Keratinocyte (primary cell): ENCODE measurements around the gene MRTO4. TPM values are rescaled to one million over a fixed set of nuclear protein-coding genes. Genes with fewer than 3 reads are reported as not detected.
"Not testable (repeated sequence)": the region's sequence is repeated elsewhere in the genome, so short reads cannot be mapped to it uniquely, and the experiment has no call there.

Experiments used
- DNase-seq: peaks from one replicate; pipeline ENCODE4 v3.0.0-alpha.2; 2011; ENCODE audit warnings: low read depth, missing footprints, low spot score
- FAIRE-seq: peaks from 2 replicates; lab custom pipeline; 2011; peaks lifted over from hg19 to GRCh38; lab: Jason Lieb, UNC
- H2AFZ ChIP-seq: 2 replicates; pipeline ENCODE4 v1.6.0; 2012; ENCODE audit warnings: low read length, control low read depth, inconsistent platforms; ENCODE audit not compliant: control insufficient read depth
- H3K27ac ChIP-seq: 2 replicates; pipeline ENCODE4 v1.5.1; 2011; ENCODE audit warnings: low read length; ENCODE audit not compliant: control insufficient read depth, insufficient read depth
- H3K27me3 ChIP-seq: 3 replicates; pipeline ENCODE4 v1.6.0; 2011; ENCODE audit warnings: low read length; ENCODE audit not compliant: control insufficient read depth, insufficient read depth; ENCODE audit errors: extremely low read depth
- H3K36me3 ChIP-seq, 2 experiments: 2 replicates in 1 of 2; 3 replicates in 1 of 2; pipeline ENCODE4 v1.5.1; 2011; ENCODE audit warnings: low read length in 2 of 2, mild to moderate bottlenecking in 1 of 2; ENCODE audit not compliant: control insufficient read depth in 2 of 2, insufficient read depth in 2 of 2; ENCODE audit errors: extremely low read depth in 1 of 2
- H3K4me1 ChIP-seq: 3 replicates; pipeline ENCODE4 v1.5.1; 2011; ENCODE audit warnings: low read length; ENCODE audit not compliant: control insufficient read depth, insufficient read depth; ENCODE audit errors: extremely low read depth
- H3K4me2 ChIP-seq: 3 replicates; pipeline ENCODE4 v1.6.0; 2011; ENCODE audit warnings: low read depth, low read length; ENCODE audit not compliant: control insufficient read depth, insufficient read depth; ENCODE audit errors: extremely low read depth
- H3K4me3 ChIP-seq, 3 experiments: fragments of 200-600 bp in 1 of 3; sonication (generic) in 1 of 3; 2 replicates in 2 of 3; 3 replicates in 1 of 3; pipeline ENCODE4 v1.5.1; 2011 to 2016; ENCODE audit warnings: low read length in 3 of 3, mild to moderate bottlenecking in 3 of 3, control low read depth in 2 of 3, inconsistent platforms in 1 of 3, low read depth in 1 of 3, mixed read lengths in 1 of 3, mixed run types in 1 of 3, moderate library complexity in 1 of 3; ENCODE audit not compliant: control insufficient read depth in 2 of 3, insufficient read depth in 2 of 3; ENCODE audit errors: extremely low read depth in 1 of 3
- H3K79me2 ChIP-seq: 2 replicates; pipeline ENCODE4 v1.6.0; 2012; ENCODE audit warnings: low read length; ENCODE audit not compliant: control insufficient read depth, insufficient read depth
- H3K9ac ChIP-seq: 3 replicates; pipeline ENCODE4 v1.6.0; 2011; ENCODE audit warnings: low read length; ENCODE audit not compliant: control insufficient read depth, insufficient read depth; ENCODE audit errors: extremely low read depth
- H3K9me1 ChIP-seq: 3 replicates; pipeline ENCODE4 v1.6.0; 2011; ENCODE audit warnings: low read length; ENCODE audit not compliant: control insufficient read depth, insufficient read depth; ENCODE audit errors: extremely low read depth
- H3K9me3 ChIP-seq: 2 replicates; pipeline ENCODE4 v1.5.1; 2012; ENCODE audit warnings: low read depth, low read length; ENCODE audit not compliant: control insufficient read depth
- H4K20me1 ChIP-seq: 3 replicates; pipeline ENCODE4 v1.6.0; 2011; ENCODE audit warnings: low read length; ENCODE audit not compliant: control insufficient read depth, insufficient read depth; ENCODE audit errors: extremely low read depth
- EZH2 ChIP-seq: IDR thresholded peaks from one replicate; pipeline ENCODE4 v1.6.1; 2012; ENCODE audit warnings: inconsistent platforms, mild to moderate bottlenecking, low read length, moderate library complexity
- dilution Hi-C: fragments of 300-500 bp; cut with MboI; formaldehyde crosslinking; loops from one replicate; pipeline ENCODE4 v1.7.0; 2020; ENCODE audit warnings: low sequenced_read_pairs; ENCODE audit not compliant: extremely low pct_ligation_motif_present
- polyA plus RNA-seq, 5 experiments: library from polyadenylated mRNA; depleted of rRNA in 3 of 5; stranded (reverse) in 3 of 5; stranded (forward) in 1 of 5; unstranded in 1 of 5; fragments of >200 nt; gene quantifications; 1 replicate in 1 of 5; 2 replicates in 3 of 5; 3 replicates in 1 of 5; pipeline versions ENCODE4 v1.2.1 to v1.2.3, GENCODE V29; 2011 to 2012; ENCODE audit warnings: missing spikeins in 2 of 5, low read depth in 1 of 5, low replicate concordance in 1 of 5
- TF ChIP-seq, protein P1 (sequence below), 3 experiments: IDR thresholded peaks in 1 of 3; conservative IDR thresholded peaks in 1 of 3; optimal IDR thresholded peaks in 1 of 3; 2 replicates in 2 of 3; 3 replicates in 1 of 3; pipeline versions ENCODE3 to v1.5.1; 2011; ENCODE audit warnings: low read length in 3 of 3, mild to moderate bottlenecking in 3 of 3, moderate library complexity in 2 of 3, control low read depth in 1 of 3, inconsistent platforms in 1 of 3; ENCODE audit not compliant: insufficient read depth in 2 of 3; ENCODE audit errors: extremely low read depth in 1 of 3

MRTO4 gene
- polyA plus RNA-seq, 1 donor (not counting 4 experiments of a cell fraction or from before 2014, with no cell fraction given) = 50.2 TPM

DNA sequence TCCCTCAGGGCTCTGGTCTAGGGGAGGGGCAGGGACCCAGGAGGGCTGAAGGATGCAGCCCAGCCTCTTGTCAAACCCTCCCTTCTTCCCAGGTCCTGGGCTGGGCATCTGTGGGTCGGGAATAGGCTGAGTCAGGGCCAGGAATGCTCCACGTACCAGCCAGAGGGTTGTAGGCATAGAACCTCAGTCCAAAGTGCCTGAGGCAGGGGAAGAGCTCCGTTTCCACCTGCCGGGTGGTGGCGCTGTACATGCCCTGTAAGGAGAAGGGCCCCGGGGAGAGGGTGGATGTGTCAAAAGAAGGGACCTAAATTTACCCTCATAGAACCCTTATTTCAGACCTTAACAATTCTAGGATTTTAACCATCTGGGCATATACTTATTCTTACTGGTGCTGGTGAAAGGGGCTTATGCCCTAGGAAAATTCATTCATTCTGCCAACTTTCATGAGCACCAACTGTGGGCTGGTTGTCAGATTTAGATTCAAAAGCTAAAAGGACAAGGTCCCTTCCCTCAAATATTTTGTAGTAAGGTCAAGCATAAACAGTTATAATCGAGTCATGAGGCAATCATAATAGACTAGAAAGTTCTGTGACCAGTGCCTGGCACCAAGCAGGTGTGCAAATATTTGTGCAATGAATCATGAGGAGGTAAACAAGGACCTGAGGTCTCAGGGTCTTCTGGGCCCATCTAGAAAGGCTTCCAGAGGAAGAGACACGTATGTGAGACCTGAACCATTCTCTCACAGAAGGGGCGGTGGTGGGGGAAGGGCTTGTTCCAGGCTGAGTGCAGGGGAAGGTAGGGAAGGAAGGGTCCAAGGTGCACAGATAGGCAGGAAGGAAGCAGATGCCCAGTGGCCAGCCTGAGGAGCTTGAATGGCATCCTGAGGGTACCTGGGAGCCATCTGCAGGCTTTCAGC lies 18.1 kb downstream of the MRTO4 start:
- H3K9me3 ChIP-seq, H4K20me1 ChIP-seq, H3K4me2 ChIP-seq, H2AFZ ChIP-seq, FAIRE-seq, H3K4me1 ChIP-seq, H3K27me3 ChIP-seq, H3K9me1 ChIP-seq, DNase-seq, H3K36me3 ChIP-seq, dilution Hi-C loops, H3K4me3 ChIP-seq, H3K27ac ChIP-seq, H3K79me2 ChIP-seq, H3K9ac ChIP-seq: not testable (repeated sequence)
- TF ChIP-seq, protein P1, sequence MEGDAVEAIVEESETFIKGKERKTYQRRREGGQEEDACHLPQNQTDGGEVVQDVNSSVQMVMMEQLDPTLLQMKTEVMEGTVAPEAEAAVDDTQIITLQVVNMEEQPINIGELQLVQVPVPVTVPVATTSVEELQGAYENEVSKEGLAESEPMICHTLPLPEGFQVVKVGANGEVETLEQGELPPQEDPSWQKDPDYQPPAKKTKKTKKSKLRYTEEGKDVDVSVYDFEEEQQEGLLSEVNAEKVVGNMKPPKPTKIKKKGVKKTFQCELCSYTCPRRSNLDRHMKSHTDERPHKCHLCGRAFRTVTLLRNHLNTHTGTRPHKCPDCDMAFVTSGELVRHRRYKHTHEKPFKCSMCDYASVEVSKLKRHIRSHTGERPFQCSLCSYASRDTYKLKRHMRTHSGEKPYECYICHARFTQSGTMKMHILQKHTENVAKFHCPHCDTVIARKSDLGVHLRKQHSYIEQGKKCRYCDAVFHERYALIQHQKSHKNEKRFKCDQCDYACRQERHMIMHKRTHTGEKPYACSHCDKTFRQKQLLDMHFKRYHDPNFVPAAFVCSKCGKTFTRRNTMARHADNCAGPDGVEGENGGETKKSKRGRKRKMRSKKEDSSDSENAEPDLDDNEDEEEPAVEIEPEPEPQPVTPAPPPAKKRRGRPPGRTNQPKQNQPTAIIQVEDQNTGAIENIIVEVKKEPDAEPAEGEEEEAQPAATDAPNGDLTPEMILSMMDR (optimal IDR thresholded peaks at IDR 0.05 in 1 of 3, IDR thresholded peaks at IDR 0.05 in 1 of 3, conservative IDR thresholded peaks at IDR 0.05 in 1 of 3; ENCODE audit: extremely low read depth in 1 of 3, insufficient read depth in 2 of 3, low read length in 3 of 3) = peak in 1 of 3 experiments; percentile 7

DNA sequence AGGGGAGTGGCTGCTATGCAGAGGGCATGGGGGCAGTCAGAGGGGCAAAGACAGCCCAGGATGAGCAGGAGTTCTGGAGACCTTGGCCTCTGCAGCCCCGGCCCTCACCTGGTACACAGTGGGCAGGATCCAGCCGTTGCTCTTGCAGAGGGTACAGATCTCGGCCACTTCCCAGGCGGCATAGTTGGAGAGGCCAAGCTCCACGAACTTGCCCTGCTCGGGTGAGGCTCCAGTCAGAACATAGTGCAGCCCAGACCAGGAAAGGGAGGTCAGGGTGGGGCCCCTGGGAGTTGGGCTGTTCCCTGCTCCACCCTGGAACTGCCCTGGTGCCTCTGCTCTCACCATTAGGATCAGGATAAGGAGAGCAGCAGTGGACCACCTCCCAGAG lies 18.7 kb downstream of the MRTO4 start:
- H3K27me3 ChIP-seq, H2AFZ ChIP-seq, H3K4me1 ChIP-seq, dilution Hi-C loops, H3K36me3 ChIP-seq, H3K9me3 ChIP-seq, DNase-seq, H3K27ac ChIP-seq, H3K4me2 ChIP-seq, H3K79me2 ChIP-seq, FAIRE-seq, H3K9me1 ChIP-seq, H4K20me1 ChIP-seq, H3K9ac ChIP-seq, H3K4me3 ChIP-seq: not testable (repeated sequence)

DNA sequence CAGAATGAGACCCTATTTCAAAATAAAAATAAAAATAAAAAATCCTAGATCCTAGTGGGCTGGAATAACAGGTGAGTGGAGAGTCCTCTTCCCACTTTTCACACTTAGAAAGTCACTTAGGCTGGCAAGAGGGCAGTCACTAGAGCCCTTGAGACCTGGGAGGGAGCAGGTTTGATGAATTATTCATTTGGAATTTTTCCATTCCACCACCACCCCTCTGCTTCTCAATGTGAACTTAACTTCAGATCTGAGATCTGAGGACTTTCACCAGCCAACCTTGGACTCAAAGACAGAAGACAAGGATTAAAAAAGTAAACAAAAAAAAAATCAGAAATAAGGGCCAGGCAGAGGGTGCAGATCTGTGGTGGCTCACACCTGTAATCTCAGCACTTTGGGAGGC lies 20.5 kb downstream of the MRTO4 start:
- Histone ChIP-seq H3K4me3 (no peak overlapping the region), H3K36me3 (no peaks in the 10 kb centered on the region), H3K79me2 (no peaks in the 10 kb centered on the region), H4K20me1 (no peaks in the 10 kb centered on the region), H2AFZ (no peak overlapping the region), H3K9ac (no peak overlapping the region), H3K9me1 (no peaks in the 10 kb centered on the region), H3K27ac (no peak overlapping the region), H3K27me3 (peaks cover 10% of the 10 kb centered on the region), H3K9me3 (peaks cover 3% of the 10 kb centered on the region), H3K4me2 (no peak overlapping the region), H3K4me1 (no peaks in the 10 kb centered on the region)
- dilution Hi-C loops = no loop called here
- DNase-seq (no peak), FAIRE-seq (no peak)
- TF ChIP-seq, protein P1 (optimal IDR thresholded peaks at IDR 0.05 in 1 of 3, IDR thresholded peaks at IDR 0.05 in 1 of 3, conservative IDR thresholded peaks at IDR 0.05 in 1 of 3; ENCODE audit: extremely low read depth in 1 of 3, insufficient read depth in 2 of 3, low read length in 3 of 3) = no peak
- TF ChIP-seq EZH2 = no peak
